C4-2B (cell line): Measurements from ENCODE around the gene CHPT1.

Experiments used
- CTCF ChIP-seq: fragments of 450-650 bp; conservative IDR thresholded peaks from 2 replicates; pipeline ENCODE4 v1.5.1; 2017; ENCODE audit warnings: mild to moderate bottlenecking
- ZFX ChIP-seq: fragments of 450-650 bp; IDR thresholded peaks from 2 replicates; pipeline ENCODE4 v1.6.1; 2017

DNA sequence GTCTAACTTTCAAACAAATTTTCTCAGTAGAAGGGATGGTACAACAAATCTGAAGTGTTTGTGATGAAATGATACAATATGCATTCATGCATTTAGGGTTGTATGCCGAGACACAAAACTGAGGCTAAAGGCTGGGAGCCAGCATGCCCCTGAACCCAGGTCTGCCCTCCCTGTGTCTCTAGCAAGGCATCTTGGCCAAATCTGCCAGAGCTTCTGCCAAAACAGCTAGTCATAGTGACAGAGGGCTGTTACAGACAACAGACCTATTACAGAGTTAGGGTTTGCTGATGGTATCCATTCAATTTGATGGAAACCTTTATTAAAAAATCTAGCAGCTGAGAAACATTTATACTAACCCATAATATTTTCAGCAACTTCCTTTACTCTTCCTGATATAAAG, 11.3 kb upstream of the CHPT1 start:
- TF ChIP-seq CTCF (no peak), ZFX (no peak)
